Activated CD4-positive, alpha-beta T cell treated with anti-CD3 and anti-CD28 coated beads, Interleukin-2, amount 50 U/mL, for 16 hours (primary cell): Measurements from ENCODE around the gene MARK2.
A peak's percentile ranks its signal among the peaks of the same experiment; 100 is the strongest.

Source experiments
- DNase-seq: peaks from one replicate; pipeline ENCODE4 v3.0.0-alpha.2; 2020

Gene MARK2

DNA sequence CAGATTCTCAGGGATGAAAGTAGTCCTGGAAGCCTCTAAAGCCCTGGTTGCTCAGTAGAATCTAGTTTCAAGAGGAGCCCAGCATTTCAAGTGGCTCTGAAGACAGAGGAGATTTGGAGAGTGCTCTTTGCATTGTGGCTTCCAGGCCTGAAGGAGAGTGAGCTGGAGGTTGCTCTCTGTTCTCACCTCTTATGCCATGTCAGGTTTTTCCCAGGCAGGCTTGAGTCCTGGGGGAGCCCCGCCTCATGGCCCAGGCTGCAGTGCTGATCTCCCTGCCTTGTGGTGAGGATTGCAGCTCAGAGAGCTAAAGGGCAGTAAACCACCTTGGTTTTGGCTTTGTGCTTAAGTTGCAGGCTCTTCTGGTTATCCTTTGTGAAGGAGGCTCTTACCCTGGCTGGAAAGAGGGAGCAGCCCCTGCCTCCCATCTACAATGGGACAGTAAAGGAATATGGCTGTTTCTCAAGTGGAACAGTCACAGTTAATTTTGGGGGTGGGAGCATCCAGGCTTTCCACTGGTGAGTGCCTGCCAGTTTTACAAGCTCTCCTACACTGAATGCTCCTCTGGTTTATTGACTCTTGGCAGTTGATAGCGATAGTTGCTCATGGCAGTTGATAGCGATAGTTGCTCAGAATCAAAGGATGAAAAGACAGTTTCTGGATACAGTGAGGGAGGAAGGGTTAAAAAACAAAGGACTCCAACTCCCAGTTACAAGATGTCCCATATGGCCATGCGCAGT is 45.5 kb downstream of the MARK2 start:
- no peak for DNase-seq

DNA sequence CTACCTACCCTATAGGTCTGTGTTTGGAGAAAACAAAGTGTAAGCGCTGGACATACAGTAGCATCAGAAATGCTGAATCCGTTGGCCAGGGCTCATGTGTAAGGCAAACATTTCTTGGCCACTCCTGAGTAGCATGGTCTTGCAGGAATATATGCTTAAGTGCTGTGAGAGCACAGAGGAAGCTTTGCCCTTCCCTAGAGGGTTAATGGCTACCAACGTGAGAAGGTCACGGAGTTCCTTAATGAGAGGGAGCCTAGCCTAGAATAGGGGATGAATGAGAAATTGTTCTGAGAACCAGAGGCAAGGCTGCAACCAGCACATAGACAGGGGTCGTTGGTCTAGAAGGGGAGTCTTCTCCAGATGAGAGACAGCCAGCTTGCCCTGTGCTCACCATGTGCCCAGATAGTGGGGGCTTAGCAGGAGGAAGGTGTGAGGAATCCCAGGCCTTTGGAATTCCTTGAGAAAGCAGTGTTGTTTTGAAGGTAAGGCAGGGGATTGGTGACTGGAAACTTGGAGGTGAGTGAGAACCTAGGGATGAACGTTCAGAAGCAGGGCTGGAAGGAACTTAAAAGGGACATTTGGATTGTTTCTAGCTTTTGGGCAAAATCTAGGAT is 48.6 kb downstream of the MARK2 start:
- no peak for DNase-seq

DNA sequence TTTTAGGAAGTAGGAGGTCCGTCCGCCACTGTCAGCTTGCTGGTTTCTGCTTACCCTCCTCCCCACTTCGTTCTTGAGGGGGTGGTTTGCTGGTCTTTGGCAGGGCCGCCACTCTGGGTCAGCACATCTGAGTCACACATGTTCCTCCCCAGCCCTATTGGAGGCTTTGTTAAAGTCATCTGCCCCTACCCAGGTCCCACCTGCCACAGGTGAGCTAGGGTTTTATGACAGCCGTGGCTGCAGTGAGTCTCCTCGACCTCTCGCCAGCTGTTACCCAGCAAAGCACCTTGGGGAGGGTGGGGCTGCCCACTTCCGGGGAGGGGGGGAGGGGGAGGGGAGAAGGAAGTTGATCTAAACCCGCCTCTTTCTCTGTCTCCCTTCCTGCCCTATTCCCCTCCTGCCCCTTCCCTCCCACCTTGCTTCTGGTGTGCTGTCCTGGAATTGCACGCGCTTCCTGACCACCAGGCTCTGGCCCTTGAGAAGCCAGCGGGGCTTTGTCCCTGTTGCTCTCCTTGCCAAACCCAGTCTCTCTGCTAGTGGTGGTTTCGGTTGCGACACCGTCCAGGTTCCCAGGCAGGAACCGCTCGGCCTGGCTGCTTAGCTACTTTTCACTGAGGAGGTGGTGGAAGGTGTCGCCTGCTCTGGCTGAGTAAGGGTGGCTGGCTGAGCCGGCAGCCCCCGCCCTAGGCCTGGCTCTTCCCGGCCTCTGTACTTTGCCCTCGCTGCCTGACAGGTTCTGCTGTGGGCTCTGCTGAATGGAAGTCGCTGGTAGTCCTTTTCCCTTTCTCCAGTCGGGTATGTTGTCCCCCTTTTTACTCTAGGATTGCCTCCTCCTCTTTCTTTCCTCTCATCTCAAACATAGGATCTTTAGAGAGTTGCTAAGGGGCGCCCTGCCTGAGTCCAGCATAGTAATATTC is 49.5 kb downstream of the MARK2 start:
- DNase-seq: peak; percentile 73

DNA sequence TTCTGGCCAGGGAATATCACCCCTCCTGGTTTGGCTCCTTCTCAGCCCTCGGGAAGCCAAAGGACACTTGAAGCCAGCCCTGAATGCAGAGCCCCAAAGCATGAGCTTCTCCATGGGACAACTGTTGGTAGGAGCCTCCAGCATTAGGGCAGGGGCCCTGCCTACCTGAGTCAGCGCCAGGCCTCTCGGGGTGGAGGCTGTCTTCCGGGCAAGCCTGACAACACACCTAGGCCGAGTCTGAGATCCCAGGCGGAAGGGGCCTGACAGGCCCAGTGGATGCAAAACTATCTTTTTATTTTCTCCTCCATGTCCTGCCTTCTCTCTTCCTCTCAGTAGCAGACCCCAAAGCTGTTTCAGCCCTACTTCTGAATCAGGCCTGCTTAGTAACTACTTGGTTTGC is 50.4 kb downstream of the MARK2 start:
- no peak for DNase-seq

DNA sequence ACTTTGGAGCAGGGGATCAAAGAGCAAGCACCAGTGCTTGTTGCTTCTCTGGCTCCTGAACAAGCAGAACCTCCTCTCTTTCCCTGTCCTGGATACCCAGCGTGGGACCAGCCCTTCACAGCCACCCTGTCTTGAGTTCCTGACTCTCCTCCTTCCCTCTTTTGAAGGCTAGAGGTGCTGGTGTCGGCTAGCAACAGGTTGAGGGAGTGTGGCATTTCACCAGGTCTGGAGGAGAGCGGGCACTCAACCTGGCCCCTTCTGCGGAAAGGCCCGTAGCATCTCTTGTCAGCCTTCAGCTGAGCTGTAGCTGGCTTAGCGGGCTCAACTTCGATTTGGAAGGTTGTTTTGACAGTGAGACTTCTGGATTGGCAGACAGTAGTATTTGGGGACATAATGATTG is 51.5 kb downstream of the MARK2 start:
- no peak for DNase-seq

DNA sequence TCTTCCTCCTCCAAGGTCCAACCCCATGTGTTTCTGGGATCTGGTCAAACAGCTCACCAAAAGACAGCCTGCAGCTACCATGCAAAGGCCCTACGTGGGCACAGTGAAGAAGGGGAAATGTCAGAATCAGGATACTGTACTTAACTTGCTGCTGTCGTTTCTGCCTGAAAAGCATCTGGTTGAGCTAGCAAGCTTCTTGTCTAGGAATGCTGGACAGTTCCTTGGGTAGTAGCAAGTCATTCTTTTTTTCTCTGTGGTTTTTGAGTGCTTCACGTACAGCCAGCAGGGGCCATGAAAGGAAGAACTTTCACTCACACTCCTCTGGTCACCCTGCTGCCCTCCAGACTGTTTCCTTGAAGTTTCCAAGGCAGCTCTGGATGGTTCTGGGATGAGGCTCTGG is 53.3 kb downstream of the MARK2 start:
- no peak for DNase-seq

DNA sequence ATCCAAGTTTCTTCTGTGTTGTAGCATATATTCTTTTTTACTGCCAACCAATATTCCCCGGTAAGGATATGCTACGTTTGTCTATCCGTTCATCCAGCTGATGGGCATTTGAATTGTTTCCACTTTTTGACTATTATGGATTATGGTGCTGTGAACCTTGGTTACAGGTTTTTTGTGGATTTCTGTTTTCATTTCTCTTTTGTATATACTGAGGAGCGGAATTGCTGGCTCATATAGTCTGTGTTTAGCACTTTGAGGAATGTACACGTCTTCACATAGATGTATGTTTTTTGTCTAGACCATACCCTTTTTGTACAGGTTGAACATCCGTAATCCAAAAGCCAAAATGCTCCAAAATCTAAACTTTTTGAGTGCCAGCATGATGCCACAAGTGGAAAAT is 54.4 kb downstream of the MARK2 start:
- no peak for DNase-seq

DNA sequence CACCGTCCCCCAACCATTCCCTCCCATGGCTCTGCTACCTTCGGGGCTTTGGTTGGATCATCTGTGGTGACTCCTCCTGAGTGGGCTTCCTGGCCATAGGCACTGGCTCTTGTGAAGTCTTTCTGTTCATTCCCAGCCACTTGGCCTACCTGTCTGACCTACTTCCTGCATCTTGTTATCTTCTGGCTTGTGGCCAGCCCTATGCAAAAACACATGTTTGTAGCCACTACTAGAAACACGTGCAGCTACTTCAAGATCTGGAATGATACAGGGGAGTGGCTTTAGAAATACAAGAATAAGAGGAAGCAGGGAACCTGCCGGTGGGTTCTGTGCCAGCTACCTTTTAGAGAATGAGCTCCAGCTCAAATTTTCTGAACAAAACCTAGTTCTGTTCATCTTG is 57.2 kb downstream of the MARK2 start:
- DNase-seq: no peak

DNA sequence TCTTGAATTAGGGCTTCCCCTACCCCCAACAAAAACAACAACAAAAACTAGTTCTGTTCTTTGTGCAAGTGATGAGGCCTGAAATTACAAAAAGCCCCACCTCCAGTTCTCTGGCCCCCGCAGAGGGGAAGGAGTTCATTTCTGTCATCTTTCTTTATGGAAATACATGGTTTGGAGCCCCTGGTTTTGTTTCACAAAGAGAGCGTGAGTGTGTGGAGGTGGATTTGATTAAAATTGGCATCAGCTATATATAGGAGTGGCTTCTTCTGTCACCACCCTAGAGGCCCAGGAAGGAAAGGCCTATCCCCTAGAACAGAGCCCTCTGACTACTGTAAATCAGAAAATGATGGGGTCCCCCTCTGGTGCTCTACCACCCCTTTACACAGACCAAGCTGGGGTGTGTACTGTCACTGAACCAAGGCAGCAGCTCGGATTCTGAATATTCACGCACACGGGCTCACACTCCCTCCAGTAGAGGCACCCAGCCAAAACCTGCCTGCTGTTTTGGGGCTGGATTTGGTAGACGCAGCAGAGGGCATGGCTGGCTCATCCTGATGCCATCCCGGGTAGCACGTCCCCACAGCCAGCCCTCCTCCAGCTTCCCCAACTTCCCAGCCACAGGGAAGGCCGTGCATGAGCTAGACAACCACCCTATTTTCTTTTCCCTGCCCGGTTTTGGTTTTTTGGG is 58.7 kb downstream of the MARK2 start:
- DNase-seq: no peak

DNA sequence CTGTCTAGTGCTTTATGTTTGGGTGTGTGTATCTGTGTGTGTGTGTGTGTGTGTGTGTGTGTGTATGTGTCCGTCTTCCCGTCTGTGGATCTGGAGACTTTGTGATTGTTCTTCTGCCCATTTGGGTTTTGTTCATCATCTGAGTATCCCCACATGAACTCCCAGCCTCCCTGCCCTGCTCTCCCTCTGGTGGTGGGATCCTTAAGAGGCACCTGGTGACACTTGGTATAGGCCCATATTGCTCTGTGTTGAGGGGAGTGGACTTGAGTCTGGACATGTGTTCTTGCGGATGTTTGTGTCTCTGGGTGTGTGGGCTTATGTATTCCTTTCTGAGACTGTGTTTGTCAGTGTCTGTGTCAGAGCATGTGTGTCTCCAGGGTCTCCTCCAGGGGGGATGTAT is 62.8 kb downstream of the MARK2 start:
- no peak for DNase-seq

DNA sequence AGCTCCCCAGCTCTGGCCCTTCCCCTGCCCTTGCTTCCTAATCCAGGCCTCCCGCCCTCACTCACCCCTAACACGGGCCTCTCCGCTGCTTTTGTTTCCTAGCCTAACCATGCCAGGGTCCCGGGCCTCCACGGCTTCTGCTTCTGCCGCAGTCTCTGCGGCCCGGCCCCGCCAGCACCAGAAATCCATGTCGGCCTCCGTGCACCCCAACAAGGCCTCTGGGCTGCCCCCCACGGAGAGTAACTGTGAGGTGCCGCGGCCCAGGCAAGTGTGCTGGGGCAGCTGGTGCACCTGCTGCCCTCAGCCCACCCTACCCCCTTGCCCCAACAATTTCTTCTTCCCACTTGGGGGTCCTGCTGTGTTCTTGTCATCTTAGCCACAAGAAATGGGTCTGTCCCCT is 65.0 kb downstream of the MARK2 start:
- no peak for DNase-seq

DNA sequence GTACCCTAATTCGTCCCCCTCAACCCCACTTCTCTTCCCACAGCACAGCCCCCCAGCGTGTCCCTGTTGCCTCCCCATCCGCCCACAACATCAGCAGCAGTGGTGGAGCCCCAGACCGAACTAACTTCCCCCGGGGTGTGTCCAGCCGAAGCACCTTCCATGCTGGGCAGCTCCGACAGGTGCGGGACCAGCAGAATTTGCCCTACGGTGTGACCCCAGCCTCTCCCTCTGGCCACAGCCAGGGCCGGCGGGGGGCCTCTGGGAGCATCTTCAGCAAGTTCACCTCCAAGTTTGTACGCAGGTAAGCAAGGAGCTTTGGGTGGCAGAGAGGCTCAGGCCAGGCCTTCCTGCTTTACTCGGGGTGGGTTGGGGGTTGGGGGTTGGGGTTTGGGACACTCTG is 65.8 kb downstream of the MARK2 start:
- DNase-seq: no peak

DNA sequence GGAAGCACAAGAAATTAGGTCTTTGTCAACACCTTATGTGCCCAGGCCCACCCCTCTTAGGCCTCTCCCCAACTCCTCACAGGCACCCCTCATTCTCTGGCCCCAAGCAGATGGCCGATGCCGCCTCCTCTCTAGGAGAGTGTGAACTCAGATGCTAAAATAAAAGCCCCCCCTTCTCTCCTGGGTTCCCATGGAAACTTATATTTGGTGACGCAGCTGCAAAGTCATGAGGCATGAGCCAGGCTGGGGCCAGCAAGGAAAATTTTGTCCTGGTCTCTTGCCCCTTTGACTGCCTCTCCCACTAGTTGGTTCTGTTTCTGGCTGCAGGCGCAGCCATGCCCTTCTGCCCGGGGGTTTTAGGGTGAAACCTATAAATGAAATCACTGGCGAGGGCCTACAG is 66.3 kb downstream of the MARK2 start:
- DNase-seq: no peak

DNA sequence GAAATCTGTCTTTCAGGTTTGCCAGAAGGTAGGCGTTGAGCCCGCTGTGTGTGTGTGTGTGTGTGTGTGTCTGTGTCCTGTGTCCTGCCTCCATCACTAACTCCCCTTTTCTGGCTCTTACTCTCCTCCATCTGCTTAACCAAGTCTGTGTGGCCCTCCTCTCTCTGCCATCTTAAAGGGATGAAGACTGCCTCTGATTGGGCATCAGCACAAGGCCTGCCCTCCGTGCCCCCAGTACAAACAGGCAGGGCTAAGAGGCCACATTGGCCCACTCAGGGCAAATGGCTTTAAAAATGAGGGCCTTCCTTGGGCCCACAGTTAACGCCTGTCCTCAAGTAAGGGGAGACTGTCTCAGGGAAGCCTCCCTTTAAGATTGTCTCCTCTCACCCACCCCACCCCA is 67.2 kb downstream of the MARK2 start:
- DNase-seq: no peak

DNA sequence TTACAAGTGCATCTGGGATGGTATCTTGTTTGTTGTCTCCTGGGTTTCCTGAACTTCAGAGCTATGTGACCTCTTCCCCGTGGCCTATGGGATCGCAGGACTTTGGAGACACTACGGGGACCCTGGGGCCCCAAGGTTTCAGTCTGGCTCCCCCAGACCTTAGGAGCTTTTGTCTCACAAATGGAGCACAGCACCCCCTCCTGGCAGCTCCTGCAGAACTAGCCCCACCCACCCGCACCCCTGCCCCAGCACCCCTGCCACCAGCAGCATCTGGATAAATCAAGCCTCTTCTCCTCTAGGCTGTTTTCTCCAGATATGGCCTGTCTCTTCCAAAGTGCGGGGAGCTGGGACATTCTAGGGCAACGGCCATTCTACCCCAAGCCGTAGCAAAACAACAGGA is 67.7 kb downstream of the MARK2 start:
- DNase-seq: peak; percentile 28

DNA sequence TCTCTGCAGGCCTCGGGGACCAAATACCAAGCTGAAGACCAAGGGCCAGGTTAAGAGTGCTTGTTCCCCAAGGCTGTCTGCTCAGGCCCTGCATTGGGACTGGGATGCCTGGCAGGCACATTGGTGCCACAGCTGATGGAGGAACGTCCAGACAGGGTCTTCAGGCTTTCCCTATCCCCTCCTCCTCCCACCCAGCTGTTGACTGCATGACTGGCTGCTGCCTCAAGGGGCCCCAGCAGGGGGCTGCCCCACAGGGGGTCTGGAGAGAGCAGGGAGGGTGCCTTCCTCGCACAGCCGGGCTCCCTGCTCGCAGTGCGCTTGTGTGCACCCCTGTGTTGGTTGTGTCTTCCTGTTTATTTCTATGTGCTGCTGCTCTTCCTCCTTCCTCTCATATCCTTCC is 68.2 kb downstream of the MARK2 start:
- no peak for DNase-seq

DNA sequence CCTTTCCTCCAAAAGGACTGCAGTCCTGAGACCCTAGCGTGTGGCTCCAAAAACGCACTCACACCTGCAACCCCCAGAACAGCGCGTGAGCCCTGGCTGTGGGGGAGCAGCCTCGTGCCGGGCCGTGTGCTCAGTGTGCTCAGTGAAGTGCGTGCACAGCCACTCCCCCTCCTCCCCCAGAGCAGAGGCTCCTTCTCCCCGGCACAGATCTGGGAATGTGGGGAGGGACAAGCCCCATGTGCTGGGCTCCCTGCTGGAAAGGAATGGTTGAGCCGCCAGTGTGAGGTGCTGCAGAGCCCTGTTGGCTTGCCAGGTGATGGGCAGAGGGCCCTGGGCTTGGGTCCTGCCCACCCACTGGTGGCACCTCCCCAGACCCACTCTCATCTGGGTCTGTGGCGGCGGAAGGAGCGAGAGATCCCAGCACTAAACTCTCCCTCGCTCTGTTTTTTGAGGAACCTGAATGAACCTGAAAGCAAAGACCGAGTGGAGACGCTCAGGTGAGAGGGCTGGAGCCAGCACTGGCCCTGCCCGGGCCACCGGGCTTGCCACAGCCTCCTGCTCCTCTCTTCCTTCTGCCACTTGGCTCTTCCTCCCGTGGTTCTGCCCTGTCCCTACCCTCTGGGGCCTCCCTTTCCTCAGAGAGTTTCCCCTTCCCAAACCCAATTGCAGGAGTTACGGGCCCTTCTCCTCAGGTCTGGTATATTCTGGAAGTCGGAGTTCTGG is 69.1 kb downstream of the MARK2 start:
- DNase-seq: no peak

DNA sequence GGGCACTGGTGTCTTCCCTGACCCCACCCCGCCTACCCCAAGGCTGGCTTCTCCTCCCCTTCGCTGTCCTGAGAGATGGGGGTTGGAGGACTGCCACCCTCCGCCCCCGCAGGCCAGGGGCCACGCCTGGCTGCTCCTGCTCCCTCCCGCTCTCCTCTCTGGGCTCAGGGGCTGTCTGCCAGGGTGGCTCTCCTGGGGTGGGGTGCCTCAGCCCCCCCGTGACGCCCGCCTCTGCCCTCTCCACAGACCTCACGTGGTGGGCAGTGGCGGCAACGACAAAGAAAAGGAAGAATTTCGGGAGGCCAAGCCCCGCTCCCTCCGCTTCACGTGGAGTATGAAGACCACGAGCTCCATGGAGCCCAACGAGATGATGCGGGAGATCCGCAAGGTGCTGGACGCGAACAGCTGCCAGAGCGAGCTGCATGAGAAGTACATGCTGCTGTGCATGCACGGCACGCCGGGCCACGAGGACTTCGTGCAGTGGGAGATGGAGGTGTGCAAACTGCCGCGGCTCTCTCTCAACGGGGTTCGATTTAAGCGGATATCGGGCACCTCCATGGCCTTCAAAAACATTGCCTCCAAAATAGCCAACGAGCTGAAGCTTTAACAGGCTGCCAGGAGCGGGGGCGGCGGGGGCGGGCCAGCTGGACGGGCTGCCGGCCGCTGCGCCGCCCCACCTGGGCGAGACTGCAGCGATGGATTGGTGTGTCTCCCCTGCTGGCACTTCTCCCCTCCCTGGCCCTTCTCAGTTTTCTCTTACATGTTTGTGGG is 69.9 kb downstream of the MARK2 start:
- no peak for DNase-seq

DNA sequence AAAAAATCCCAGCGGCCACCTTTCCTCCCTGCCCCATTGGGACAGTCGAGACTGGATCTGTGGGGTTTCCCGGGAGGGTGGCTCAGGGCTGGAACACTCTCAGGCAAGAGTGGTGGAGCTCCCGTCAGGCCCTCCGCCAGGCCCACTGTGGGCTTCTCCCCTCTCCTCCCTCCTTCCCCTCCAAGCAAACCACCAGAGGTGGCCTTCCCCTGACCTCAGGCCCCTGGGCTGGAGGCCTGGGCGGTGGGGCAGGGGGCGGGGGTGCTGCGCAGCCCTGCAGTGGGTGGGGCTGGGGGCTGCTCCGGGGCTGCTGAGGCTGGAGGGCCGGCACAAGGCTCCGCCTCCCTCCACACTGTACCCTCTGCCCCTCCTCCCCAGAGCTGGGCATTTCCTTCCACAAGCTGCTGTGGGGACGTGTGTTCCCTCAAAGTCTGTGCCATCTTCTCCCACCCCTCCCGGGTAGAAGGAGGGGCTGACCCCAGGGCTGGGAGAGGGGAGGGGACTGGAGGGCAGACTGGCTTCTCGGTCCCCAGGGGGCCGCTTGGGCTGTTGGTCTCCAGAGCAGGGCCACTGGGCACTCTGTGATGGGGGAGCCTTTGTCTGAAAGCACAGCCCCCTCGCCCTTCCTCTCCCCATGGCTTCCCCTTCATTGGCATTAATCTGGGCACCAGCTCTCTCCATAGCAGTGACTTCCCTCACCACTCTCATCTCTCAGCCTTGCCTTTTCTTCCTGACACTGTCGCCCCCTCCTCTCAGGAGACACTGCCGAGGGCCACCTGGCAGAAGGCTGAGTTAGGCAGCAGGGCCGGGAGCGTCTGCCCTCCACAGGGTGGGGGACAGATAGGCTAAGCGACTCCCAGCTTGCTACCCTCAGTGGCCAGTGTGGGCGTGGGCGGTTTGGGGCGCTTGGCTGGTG is 70.9 kb downstream of the MARK2 start:
- DNase-seq: no peak

DNA sequence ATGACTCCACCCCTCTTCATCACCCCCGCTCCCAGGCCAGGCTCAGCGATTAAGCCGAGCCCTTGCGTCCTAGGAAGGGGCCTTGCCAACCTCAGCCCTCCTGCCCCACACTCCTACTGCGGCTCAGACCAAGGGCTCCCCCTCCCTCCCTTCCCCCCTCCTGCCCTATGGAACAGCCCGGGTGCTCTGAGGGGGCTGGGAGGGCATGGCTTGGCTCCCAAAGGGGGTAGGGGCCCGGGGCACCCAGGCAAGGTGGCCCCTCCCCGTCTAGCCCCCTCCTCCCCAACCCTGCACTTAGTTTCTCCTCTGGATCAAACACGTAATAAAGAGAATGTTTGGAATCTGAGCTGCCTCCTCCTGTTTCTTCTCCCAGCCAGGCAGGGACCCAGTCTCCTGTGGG is 71.8 kb downstream of the MARK2 start:
- no peak for DNase-seq

DNA sequence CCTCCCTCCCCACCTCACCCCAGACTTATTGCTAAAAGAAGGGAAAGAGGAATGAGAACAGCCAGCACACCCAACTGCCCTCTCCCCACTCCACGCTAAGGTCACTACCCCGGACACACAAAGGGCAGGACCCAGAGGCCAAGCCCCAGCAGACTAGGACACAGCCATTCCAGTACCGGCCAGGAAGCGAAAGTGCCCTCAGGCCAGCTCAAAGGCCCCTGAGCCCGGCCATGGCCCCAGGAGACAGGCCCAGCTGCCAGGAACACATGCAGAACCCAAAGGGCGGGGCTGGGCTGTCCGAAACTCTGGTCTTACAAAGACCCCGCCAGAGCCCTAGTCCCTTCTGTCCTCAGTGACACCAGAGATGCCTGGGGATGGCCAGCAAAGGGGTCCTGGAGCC is 72.5 kb downstream of the MARK2 start:
- DNase-seq: no peak
